Vagina (tissue), 2 donors: ENCODE results near the gene CAMKK1. TPM values are rescaled to one million over a fixed set of nuclear protein-coding genes. Genes with fewer than 3 reads are reported as not detected.
A peak's percentile ranks its signal among the peaks of the same experiment; 100 is the strongest.

Experiments used
- DNase-seq, 2 donors: peaks; one replicate each; pipeline ENCODE4 v3.0.0-alpha.2; 2017; ENCODE audit errors: extremely low spot score in 2 of 2
- H3K27ac ChIP-seq: fragments of 200-600 bp; sonication (generic); one replicate; pipeline ENCODE4 v1.5.1; 2019
- H3K27me3 ChIP-seq: fragments of 200-600 bp; sonication (generic); one replicate; pipeline ENCODE4 v1.5.1; 2019
- H3K36me3 ChIP-seq, 2 donors: fragments of 200-600 bp; sonication (generic); one replicate each; pipeline ENCODE4 v1.5.1; 2017 to 2019
- H3K4me1 ChIP-seq: fragments of 200-600 bp; sonication (generic); one replicate; pipeline ENCODE4 v1.5.1; 2019
- H3K4me3 ChIP-seq, 2 donors: fragments of 200-600 bp; sonication (generic); 1 replicate in 1 of 2; 2 replicates in 1 of 2; pipeline ENCODE4 v1.5.1; 2016 to 2019
- H3K9me3 ChIP-seq: fragments of 200-600 bp; sonication (generic); one replicate; pipeline ENCODE4 v1.5.1; 2019
- CTCF ChIP-seq, 3 experiments: fragments of 450-650 bp in 2 of 3; fragments of 200-600 bp in 1 of 3; sonication (generic) in 1 of 3; IDR thresholded peaks; one replicate each; pipeline ENCODE4 v1.5.1; 2017 to 2019; ENCODE audit warnings: antibody characterized with exemption in 3 of 3, mild to moderate bottlenecking in 2 of 3, moderate library complexity in 2 of 3
- POLR2A ChIP-seq, 2 donors: fragments of 450-650 bp; IDR thresholded peaks; one replicate each; pipeline ENCODE4 v1.6.1; 2017; ENCODE audit warnings: antibody characterized with exemption in 2 of 2, mild to moderate bottlenecking in 2 of 2, moderate library complexity in 2 of 2
- POLR2AphosphoS5 ChIP-seq, 2 donors: sonication (generic); formaldehyde crosslinking; IDR thresholded peaks; one replicate each; pipeline ENCODE4 v1.9.0; 2017; ENCODE audit warnings: antibody characterized with exemption in 2 of 2, mild to moderate bottlenecking in 2 of 2, low read depth in 1 of 2; ENCODE audit not compliant: insufficient read depth in 1 of 2
- intact Hi-C: fragments of 100-400 bp; cut with DNase I; formaldehyde crosslinking; loops from one replicate; pipeline ENCODE4 v1.15.1; 2023
- total RNA-seq: library from RNA; depleted of rRNA; stranded (reverse); fragments of >200 nt; gene quantifications from one replicate; pipeline ENCODE4 v1.2.3, GENCODE V29; 2016

Gene CAMKK1
- total RNA-seq, 1 donor from 2014 or later = 12.0 TPM

GRCh38 chr17:3929764-3930163, 36.9 kb upstream of the CAMKK1 start:
- H3K36me3 ChIP-seq = no peaks in the 10 kb centered on the region
- intact Hi-C loops = no loop called here
- H3K4me3 ChIP-seq = no peak overlapping the region
- no peaks in the 10 kb centered on the region for H3K4me1 ChIP-seq
- no peak overlapping the region for H3K27ac ChIP-seq
- no peak for DNase-seq
- no peaks in the 10 kb centered on the region for H3K27me3 ChIP-seq
- H3K9me3 ChIP-seq = no peaks in the 10 kb centered on the region
- TF ChIP-seq POLR2AphosphoS5 (IDR thresholded peaks at IDR 0.05; ENCODE audit: insufficient read depth in 1 of 2, low read depth in 1 of 2) (no peak), POLR2A (IDR thresholded peaks at IDR 0.05) (no peak), CTCF (IDR thresholded peaks at IDR 0.05) (no peak)

GRCh38 chr17:3929181-3929580, 36.3 kb upstream of the CAMKK1 start:
- H3K36me3 ChIP-seq = no peaks in the 10 kb centered on the region
- H3K4me1 ChIP-seq = no peaks in the 10 kb centered on the region
- H3K27me3 ChIP-seq = no peaks in the 10 kb centered on the region
- H3K27ac ChIP-seq = no peak overlapping the region
- intact Hi-C loops = no loop called here
- no peak for TF ChIP-seq POLR2AphosphoS5 (IDR thresholded peaks at IDR 0.05; ENCODE audit: insufficient read depth in 1 of 2, low read depth in 1 of 2)
- no peaks in the 10 kb centered on the region for H3K9me3 ChIP-seq
- no peak for DNase-seq
- no peak overlapping the region for H3K4me3 ChIP-seq

- TF ChIP-seq POLR2A (IDR thresholded peaks at IDR 0.05) (no peak), POLR2AphosphoS5 (IDR thresholded peaks at IDR 0.05; ENCODE audit: insufficient read depth in 1 of 2, low read depth in 1 of 2) (no peak), CTCF (IDR thresholded peaks at IDR 0.05) (no peak)
- Histone ChIP-seq H3K4me3 (no peak overlapping the region), H3K27ac (no peak overlapping the region), H3K9me3 (no peaks in the 10 kb centered on the region), H3K36me3 (no peaks in the 10 kb centered on the region), H3K4me1 (no peaks in the 10 kb centered on the region), H3K27me3 (no peaks in the 10 kb centered on the region)
- no peak for DNase-seq
- intact Hi-C loops = no loop called here
Observed at GRCh38 chr17:3928406-3928805, 35.6 kb upstream of the CAMKK1 start.

- H3K27me3 ChIP-seq = no peaks in the 10 kb centered on the region
- no peaks in the 10 kb centered on the region for H3K9me3 ChIP-seq
- no peaks in the 10 kb centered on the region for H3K36me3 ChIP-seq
- intact Hi-C loops = no loop called here
- peak overlapping the region; percentile 3 for H3K27ac ChIP-seq
- TF ChIP-seq POLR2A (IDR thresholded peaks at IDR 0.05) (no peak), POLR2AphosphoS5 (IDR thresholded peaks at IDR 0.05; ENCODE audit: insufficient read depth in 1 of 2, low read depth in 1 of 2) (no peak), CTCF (IDR thresholded peaks at IDR 0.05) (no peak)
- no peaks in the 10 kb centered on the region for H3K4me1 ChIP-seq
- no peak overlapping the region for H3K4me3 ChIP-seq
- no peak for DNase-seq
Observed at GRCh38 chr17:3927628-3928340, 34.9 kb upstream of the CAMKK1 start.

- Histone ChIP-seq H3K4me1 (no peaks in the 10 kb centered on the region), H3K27me3 (no peaks in the 10 kb centered on the region), H3K9me3 (no peaks in the 10 kb centered on the region), H3K4me3 (no peak overlapping the region), H3K36me3 (no peaks in the 10 kb centered on the region), H3K27ac (peak overlapping the region; percentile 3)
- TF ChIP-seq POLR2A (IDR thresholded peaks at IDR 0.05) = no peak
- no peak for TF ChIP-seq CTCF (IDR thresholded peaks at IDR 0.05)
- no peak for TF ChIP-seq POLR2AphosphoS5 (IDR thresholded peaks at IDR 0.05; ENCODE audit: insufficient read depth in 1 of 2, low read depth in 1 of 2)
- no peak for DNase-seq
- intact Hi-C loops = no loop called here
Observed at GRCh38 chr17:3926860-3927627, 34.2 kb upstream of the CAMKK1 start.
